Activated T-cell treated with anti-CD3 and anti-CD28 coated beads, Interleukin-2, amount 50 U/mL, for 72 hours (primary cell): ENCODE measurements around the gene POLR2C. TPM values are rescaled to one million over a fixed set of nuclear protein-coding genes. Genes with fewer than 3 reads are reported as not detected.

ENCODE experiments used
- ATAC-seq, 2 donors: fragments of 150-1000 bp; cut with Tn5 transposase; replicated peaks in 1 of 2; 2 replicates each; pipeline ENCODE4 v1.10.0; 2021; ENCODE audit warnings: moderate library complexity in 2 of 2, mild to moderate bottlenecking in 1 of 2
- DNase-seq, 2 donors: peaks; one replicate each; pipeline ENCODE4 v3.0.0; 2021 to 2022; ENCODE audit warnings: mixed read lengths in 1 of 2
- H3K27ac Mint-ChIP-seq: one replicate; pipeline ENCODE4 v1.8.0; 2022; ENCODE audit warnings: mild to moderate bottlenecking, moderate library complexity, mixed read lengths
- H3K27me3 Mint-ChIP-seq: one replicate; pipeline ENCODE4 v1.8.0; 2022; ENCODE audit warnings: low read depth, mixed read lengths
- H3K36me3 Mint-ChIP-seq, 2 donors: one replicate each; pipeline ENCODE4 v1.8.0; 2022; ENCODE audit warnings: mixed read lengths in 2 of 2, mild to moderate bottlenecking in 1 of 2; ENCODE audit not compliant: insufficient read depth in 2 of 2
- H3K4me1 Mint-ChIP-seq: one replicate; pipeline ENCODE4 v1.8.0; 2022; ENCODE audit warnings: low read depth, mixed read lengths
- H3K4me3 Mint-ChIP-seq, 2 donors: one replicate each; pipeline ENCODE4 v1.8.0; 2022; ENCODE audit warnings: mild to moderate bottlenecking in 2 of 2, mixed read lengths in 2 of 2, moderate library complexity in 2 of 2
- H3K9me3 Mint-ChIP-seq, 2 donors: one replicate each; pipeline ENCODE4 v1.8.0; 2022; ENCODE audit warnings: mixed read lengths in 2 of 2
- total RNA-seq, 2 donors: library from RNA; stranded (reverse); gene quantifications; one replicate each; pipeline ENCODE4 v1.2.3, GENCODE V29; 2022

POLR2C gene
- total RNA-seq, 2 donors from 2014 or later, result 65.7 to 67.5 TPM

DNA sequence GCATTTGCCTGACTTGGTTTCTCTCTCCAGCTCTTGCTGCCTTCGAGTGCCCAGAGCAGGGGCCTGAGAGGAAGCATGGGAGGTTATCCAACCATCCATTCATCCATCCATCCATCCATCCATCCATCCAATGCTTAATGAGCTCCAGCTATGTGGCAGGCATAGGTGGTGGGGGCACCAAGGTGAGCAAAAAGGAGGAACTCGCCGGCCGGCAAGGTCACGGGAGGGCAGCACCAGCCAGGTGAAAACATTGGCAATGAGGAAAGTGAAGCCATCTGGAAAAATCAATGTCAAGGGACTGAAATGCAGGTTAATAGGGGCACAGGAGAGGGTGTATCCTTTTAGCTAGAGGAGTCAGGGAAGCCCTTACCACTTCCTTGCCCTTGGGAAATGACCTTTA, 42.0 kb downstream of the POLR2C start:
- no peaks in the 10 kb centered on the region for H3K36me3 Mint-ChIP-seq
- no peak overlapping the region for H3K4me3 Mint-ChIP-seq
- peaks cover 11% of the 10 kb centered on the region for H3K4me1 Mint-ChIP-seq
- no peaks in the 10 kb centered on the region for H3K9me3 Mint-ChIP-seq
- no peak overlapping the region for H3K27ac Mint-ChIP-seq
- no peaks in the 10 kb centered on the region for H3K27me3 Mint-ChIP-seq
- ATAC-seq, result no peak
- DNase-seq, result no peak

DNA sequence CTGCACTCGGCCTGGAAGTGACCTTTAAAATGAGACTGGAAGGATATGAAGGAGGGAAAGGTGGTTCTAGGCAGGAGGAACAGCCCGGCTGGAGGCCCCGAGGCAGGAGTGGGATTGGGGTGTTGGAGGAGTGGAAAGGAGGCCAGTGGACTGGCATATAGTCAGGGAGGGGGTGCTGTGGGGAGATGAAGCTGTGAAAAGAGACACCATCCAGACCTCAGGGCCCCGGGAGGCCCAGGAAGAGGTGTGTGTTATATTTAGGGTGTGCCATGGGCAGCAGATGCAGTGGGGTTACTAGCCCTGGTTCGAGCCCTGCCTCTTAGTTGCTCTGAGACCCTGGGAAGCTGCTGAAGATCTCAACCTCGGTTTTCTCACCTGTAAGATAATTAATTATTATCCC, 42.7 kb downstream of the POLR2C start:
- ATAC-seq (no peak), DNase-seq (no peak)
- Mint-ChIP-seq H3K4me3 (no peak overlapping the region), H3K36me3 (no peaks in the 10 kb centered on the region), H3K4me1 (peaks cover 11% of the 10 kb centered on the region), H3K27ac (no peak overlapping the region), H3K27me3 (no peaks in the 10 kb centered on the region), H3K9me3 (no peaks in the 10 kb centered on the region)

- DNase-seq (no peak), ATAC-seq (no peak)
- H3K27me3 Mint-ChIP-seq, result no peaks in the 10 kb centered on the region
- H3K4me3 Mint-ChIP-seq, result no peak overlapping the region
- H3K27ac Mint-ChIP-seq, result no peak overlapping the region
- H3K9me3 Mint-ChIP-seq, result no peaks in the 10 kb centered on the region
- no peaks in the 10 kb centered on the region for H3K4me1 Mint-ChIP-seq
- no peaks in the 10 kb centered on the region for H3K36me3 Mint-ChIP-seq
Measured at GRCh38 chr16:57507136-57508034, 44.9 kb downstream of the POLR2C start.

DNA sequence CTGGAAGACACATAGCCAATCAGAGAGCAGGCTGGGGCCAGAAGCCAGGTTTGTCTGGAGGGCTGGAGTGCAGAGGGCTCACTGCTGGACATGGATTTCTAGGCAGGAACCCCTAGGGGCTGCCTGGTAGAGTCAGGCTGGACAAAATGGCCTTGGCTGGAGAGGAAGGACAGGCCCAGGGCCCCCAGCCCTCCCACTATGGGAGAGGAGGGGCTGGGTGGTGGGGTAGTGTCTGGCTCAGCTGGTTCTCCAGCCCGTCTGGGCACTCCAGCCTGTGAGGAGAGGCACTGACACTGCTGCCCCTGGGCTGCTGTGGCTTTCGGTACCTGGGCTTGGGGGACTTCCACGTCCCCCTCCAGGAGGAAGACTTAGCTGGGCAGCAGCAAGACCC, 45.6 kb downstream of the POLR2C start:
- Mint-ChIP-seq H3K9me3 (no peaks in the 10 kb centered on the region), H3K27me3 (no peaks in the 10 kb centered on the region), H3K27ac (no peak overlapping the region), H3K4me1 (no peaks in the 10 kb centered on the region), H3K36me3 (no peaks in the 10 kb centered on the region), H3K4me3 (no peak overlapping the region)
- ATAC-seq, result no peak
- no peak for DNase-seq

DNA sequence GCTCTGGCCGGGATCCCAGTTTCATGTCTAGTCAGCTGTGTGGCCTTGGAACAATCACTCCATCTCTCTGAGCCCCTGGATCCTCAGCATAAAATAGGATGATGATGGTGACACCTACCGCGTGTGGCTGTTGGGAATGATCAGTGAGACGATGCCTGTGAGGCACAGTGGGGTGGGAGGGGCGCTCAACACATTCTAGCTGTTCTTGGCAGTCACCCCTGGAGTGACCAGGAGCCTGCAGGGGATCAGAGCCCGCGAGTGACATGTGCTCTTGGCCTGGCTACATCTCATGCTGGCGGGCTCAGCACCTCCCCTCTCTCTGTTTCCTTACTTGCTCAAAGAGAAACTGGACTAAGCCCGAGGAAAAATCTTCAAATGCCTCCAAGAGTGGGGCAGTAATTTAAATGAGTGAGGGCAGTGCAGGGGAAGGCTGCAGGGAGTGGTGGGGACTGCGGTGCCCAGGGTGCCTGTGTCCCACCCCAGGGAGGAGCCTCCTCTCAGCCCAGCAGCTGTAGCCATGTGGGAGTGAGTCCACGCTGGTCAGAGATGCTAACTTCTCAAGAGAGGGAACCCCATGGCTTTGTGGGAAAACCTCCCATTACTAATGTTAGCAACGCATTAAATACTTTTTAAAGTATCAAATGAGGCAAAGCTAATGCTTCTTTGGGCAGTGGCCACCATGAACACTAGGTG, 46.9 kb downstream of the POLR2C start:
- Mint-ChIP-seq H3K27ac (no peak overlapping the region), H3K4me3 (no peak overlapping the region), H3K4me1 (no peaks in the 10 kb centered on the region), H3K27me3 (no peaks in the 10 kb centered on the region), H3K9me3 (no peaks in the 10 kb centered on the region), H3K36me3 (no peaks in the 10 kb centered on the region)
- DNase-seq (no peak), ATAC-seq (no peak)

GRCh38 chr16:57510016-57510871, 47.8 kb downstream of the POLR2C start:
- DNase-seq (no peak), ATAC-seq (no peak)
- Mint-ChIP-seq H3K4me1 (no peaks in the 10 kb centered on the region), H3K27ac (no peak overlapping the region), H3K27me3 (no peaks in the 10 kb centered on the region), H3K4me3 (no peak overlapping the region), H3K9me3 (no peaks in the 10 kb centered on the region), H3K36me3 (no peaks in the 10 kb centered on the region)

DNA sequence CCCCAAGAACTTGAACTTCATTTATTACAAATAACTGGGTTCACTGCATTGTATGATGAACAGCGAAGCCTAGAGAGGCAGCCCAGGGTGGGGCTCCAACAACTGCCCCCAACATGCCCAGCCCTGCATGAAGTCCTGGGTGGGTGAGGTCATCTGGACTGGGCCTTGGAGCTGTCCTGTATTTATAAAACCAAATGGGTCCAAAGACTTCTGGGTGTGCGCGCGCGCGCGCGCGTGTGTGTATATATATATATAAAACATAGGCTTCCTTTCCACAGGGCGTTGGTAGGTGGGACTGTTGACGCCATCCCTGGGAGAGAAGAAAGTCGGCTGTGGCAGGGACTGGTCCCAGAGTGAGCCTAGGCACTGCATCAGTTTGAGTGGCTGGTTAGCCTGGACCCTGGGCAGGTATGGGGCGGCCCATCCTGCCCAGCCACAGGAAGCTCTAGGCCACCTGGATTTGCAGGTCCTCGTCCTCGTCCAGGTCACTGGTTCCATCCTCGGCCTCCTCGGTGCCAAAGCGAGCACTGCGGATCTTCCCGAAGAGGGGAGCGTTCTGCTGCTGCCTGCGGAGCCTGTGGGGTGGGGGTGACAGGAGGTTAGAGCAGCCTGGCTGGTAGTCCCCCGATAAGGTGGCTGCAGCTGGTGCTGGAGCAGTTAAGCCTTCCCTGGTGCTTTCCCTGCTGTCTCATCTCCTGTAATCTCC, 50.0 kb downstream of the POLR2C start:
- H3K4me1 Mint-ChIP-seq, result no peaks in the 10 kb centered on the region
- H3K27ac Mint-ChIP-seq, result no peak overlapping the region
- no peaks in the 10 kb centered on the region for H3K9me3 Mint-ChIP-seq
- no peaks in the 10 kb centered on the region for H3K36me3 Mint-ChIP-seq
- DNase-seq, result no peak
- H3K27me3 Mint-ChIP-seq, result no peaks in the 10 kb centered on the region
- no peak overlapping the region for H3K4me3 Mint-ChIP-seq
- no peak for ATAC-seq

DNA sequence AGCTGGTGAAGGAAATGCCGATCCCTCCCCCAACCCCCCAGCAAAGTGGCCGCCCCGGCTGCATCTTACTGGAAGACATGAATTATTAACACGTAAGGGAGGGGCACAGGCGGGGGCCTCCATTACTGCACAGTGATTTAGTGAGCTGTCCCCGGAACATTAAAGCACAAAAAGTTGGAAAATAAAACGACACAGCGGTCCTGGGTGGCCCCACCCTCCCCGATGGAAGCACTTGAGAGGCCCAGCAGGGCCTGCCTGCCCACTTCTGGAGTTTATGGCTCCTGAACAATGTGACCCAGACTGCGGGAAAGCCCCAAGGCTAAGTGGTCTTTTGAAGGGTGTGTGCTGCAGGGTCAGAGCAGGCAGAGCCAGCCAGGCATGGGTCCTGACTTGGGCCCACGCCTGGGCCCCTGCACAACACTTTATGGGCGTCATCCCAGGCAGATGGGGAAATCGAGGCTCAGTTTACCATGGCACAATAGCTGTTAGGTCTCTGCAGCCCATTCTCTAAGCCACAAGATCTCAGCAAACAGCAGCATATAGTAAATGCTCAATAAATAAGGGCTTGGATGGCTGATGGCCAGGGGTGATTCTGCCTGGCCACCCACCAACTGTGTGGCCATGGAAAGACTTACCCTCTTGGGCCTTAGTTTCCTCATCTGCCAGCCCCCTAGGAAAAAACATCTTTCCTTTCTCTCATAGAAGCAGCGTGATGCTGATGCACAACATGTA, 51.1 kb downstream of the POLR2C start:
- H3K4me3 Mint-ChIP-seq, result no peak overlapping the region

GRCh38 chr16:57514371-57514770, 51.9 kb downstream of the POLR2C start:
- no peak overlapping the region for H3K27ac Mint-ChIP-seq
- DNase-seq (no peak), ATAC-seq (no peak)
- H3K4me1 Mint-ChIP-seq, result no peaks in the 10 kb centered on the region
- H3K4me3 Mint-ChIP-seq, result no peak overlapping the region
- no peaks in the 10 kb centered on the region for H3K9me3 Mint-ChIP-seq
- H3K27me3 Mint-ChIP-seq, result no peaks in the 10 kb centered on the region
- H3K36me3 Mint-ChIP-seq, result no peaks in the 10 kb centered on the region

More for the DNA sequence above, 51.1 kb downstream of the POLR2C start:
- no peaks in the 10 kb centered on the region for H3K4me1 Mint-ChIP-seq
- ATAC-seq (no peak), DNase-seq (no peak)
- no peaks in the 10 kb centered on the region for H3K27me3 Mint-ChIP-seq
- H3K36me3 Mint-ChIP-seq, result no peaks in the 10 kb centered on the region
- no peak overlapping the region for H3K27ac Mint-ChIP-seq
- no peaks in the 10 kb centered on the region for H3K9me3 Mint-ChIP-seq

- Mint-ChIP-seq H3K4me1 (no peaks in the 10 kb centered on the region), H3K27me3 (no peaks in the 10 kb centered on the region), H3K4me3 (no peak overlapping the region), H3K36me3 (no peaks in the 10 kb centered on the region), H3K9me3 (no peaks in the 10 kb centered on the region), H3K27ac (no peak overlapping the region)
- DNase-seq (no peak), ATAC-seq (no peak)
Measured at GRCh38 chr16:57514791-57515600, 52.5 kb downstream of the POLR2C start.

GRCh38 chr16:57516176-57516725, 53.8 kb downstream of the POLR2C start:
- no peak overlapping the region for H3K27ac Mint-ChIP-seq

More at GRCh38 chr16:57516176-57516725, 53.8 kb downstream of the POLR2C start:
- ATAC-seq (no peak), DNase-seq (no peak)
- Mint-ChIP-seq H3K4me3 (no peak overlapping the region), H3K27me3 (no peaks in the 10 kb centered on the region), H3K36me3 (no peaks in the 10 kb centered on the region), H3K9me3 (no peaks in the 10 kb centered on the region), H3K4me1 (no peaks in the 10 kb centered on the region)
